ENCODE measurements around the gene MGAT3.
"Not testable (repeated sequence)": the region's sequence is repeated elsewhere in the genome, so short reads cannot be mapped to it uniquely, and the experiment has no call there.

The MGAT3 gene

GRCh38 chr22:39409516-39410029 lies 47.2 kb upstream of the MGAT3 start:
- no peak overlapping the region for H2AFZ ChIP-seq (ENCODE audit: low read depth, low read length)
- peaks cover 46% of the 10 kb centered on the region for H4K20me1 ChIP-seq (ENCODE audit: insufficient read depth, low read length)
- peaks cover 35% of the 10 kb centered on the region for H3K4me1 ChIP-seq (ENCODE audit: insufficient read depth, low read length)
- H3K27ac ChIP-seq (ENCODE audit: low read length), result no peak overlapping the region
- DNase-seq, result no peak
- ATAC-seq (ENCODE audit: insufficient read depth, low read depth), result no peak
- no peak overlapping the region for H3K4me2 ChIP-seq (ENCODE audit: insufficient read depth, low read length)
- peaks cover 10% of the 10 kb centered on the region for H3K36me3 ChIP-seq (ENCODE audit: insufficient read depth, low read length)
- H3K9me3 ChIP-seq (ENCODE audit: insufficient read depth, low read length, severe bottlenecking), result no peaks in the 10 kb centered on the region
- H3K27me3 ChIP-seq (ENCODE audit: insufficient read depth, low read length, poor library complexity), result no peaks in the 10 kb centered on the region
- peaks cover 49% of the 10 kb centered on the region for H3K79me2 ChIP-seq (ENCODE audit: insufficient read depth, low read length)
- H3K9ac ChIP-seq (ENCODE audit: low read depth, low read length), result no peak overlapping the region
- TF ChIP-seq, protein P1, sequence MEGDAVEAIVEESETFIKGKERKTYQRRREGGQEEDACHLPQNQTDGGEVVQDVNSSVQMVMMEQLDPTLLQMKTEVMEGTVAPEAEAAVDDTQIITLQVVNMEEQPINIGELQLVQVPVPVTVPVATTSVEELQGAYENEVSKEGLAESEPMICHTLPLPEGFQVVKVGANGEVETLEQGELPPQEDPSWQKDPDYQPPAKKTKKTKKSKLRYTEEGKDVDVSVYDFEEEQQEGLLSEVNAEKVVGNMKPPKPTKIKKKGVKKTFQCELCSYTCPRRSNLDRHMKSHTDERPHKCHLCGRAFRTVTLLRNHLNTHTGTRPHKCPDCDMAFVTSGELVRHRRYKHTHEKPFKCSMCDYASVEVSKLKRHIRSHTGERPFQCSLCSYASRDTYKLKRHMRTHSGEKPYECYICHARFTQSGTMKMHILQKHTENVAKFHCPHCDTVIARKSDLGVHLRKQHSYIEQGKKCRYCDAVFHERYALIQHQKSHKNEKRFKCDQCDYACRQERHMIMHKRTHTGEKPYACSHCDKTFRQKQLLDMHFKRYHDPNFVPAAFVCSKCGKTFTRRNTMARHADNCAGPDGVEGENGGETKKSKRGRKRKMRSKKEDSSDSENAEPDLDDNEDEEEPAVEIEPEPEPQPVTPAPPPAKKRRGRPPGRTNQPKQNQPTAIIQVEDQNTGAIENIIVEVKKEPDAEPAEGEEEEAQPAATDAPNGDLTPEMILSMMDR (IDR thresholded peaks at IDR 0.05; ENCODE audit: borderline replicate concordance, extremely low read depth, low read length, poor library complexity, severe bottlenecking), result no peak
- TF ChIP-seq EZH2 (IDR thresholded peaks at IDR 0.05; ENCODE audit: borderline replicate concordance, low read depth, low read length, severe bottlenecking), result no peak
- H3K4me3 ChIP-seq (ENCODE audit: low read depth in 1 of 2, low read length in 2 of 2), result no peak overlapping the region

GRCh38 chr22:39410264-39410663 lies 46.5 kb upstream of the MGAT3 start:
- no peak for DNase-seq
- H4K20me1 ChIP-seq (ENCODE audit: insufficient read depth, low read length), result peaks cover 48% of the 10 kb centered on the region
- H3K9me3 ChIP-seq (ENCODE audit: insufficient read depth, low read length, severe bottlenecking), result no peaks in the 10 kb centered on the region
- peaks cover 35% of the 10 kb centered on the region for H3K4me1 ChIP-seq (ENCODE audit: insufficient read depth, low read length)
- H3K27me3 ChIP-seq (ENCODE audit: insufficient read depth, low read length, poor library complexity), result no peaks in the 10 kb centered on the region
- H3K27ac ChIP-seq (ENCODE audit: low read length), result no peak overlapping the region
- H2AFZ ChIP-seq (ENCODE audit: low read depth, low read length), result no peak overlapping the region
- no peak for ATAC-seq (ENCODE audit: insufficient read depth, low read depth)
- peaks cover 16% of the 10 kb centered on the region for H3K36me3 ChIP-seq (ENCODE audit: insufficient read depth, low read length)
- H3K79me2 ChIP-seq (ENCODE audit: insufficient read depth, low read length), result peaks cover 45% of the 10 kb centered on the region
- TF ChIP-seq, protein P1 (IDR thresholded peaks at IDR 0.05; ENCODE audit: borderline replicate concordance, extremely low read depth, low read length, poor library complexity, severe bottlenecking), result no peak
- TF ChIP-seq EZH2 (IDR thresholded peaks at IDR 0.05; ENCODE audit: borderline replicate concordance, low read depth, low read length, severe bottlenecking), result no peak
- no peak overlapping the region for H3K4me2 ChIP-seq (ENCODE audit: insufficient read depth, low read length)
- H3K4me3 ChIP-seq (ENCODE audit: low read depth in 1 of 2, low read length in 2 of 2), result no peak overlapping the region
- H3K9ac ChIP-seq (ENCODE audit: low read depth, low read length), result no peak overlapping the region

GRCh38 chr22:39411828-39412365 lies 44.9 kb upstream of the MGAT3 start:
- not testable (repeated sequence) for H3K27me3 ChIP-seq (ENCODE audit: insufficient read depth, low read length, poor library complexity); DNase-seq; ATAC-seq (ENCODE audit: insufficient read depth, low read depth); H3K9me3 ChIP-seq (ENCODE audit: insufficient read depth, low read length, severe bottlenecking); H2AFZ ChIP-seq (ENCODE audit: low read depth, low read length); H3K4me3 ChIP-seq (ENCODE audit: low read depth in 1 of 2, low read length in 2 of 2)
- peak overlapping the region; percentile 37 for H3K4me2 ChIP-seq (ENCODE audit: insufficient read depth, low read length)
- H3K36me3 ChIP-seq (ENCODE audit: insufficient read depth, low read length), result peaks cover 27% of the 10 kb centered on the region
- H3K9ac ChIP-seq (ENCODE audit: low read depth, low read length), result 0 out of 2 replicates have a peak overlapping the region, but pooled peaks have one; percentile 0
- peaks cover 35% of the 10 kb centered on the region for H3K4me1 ChIP-seq (ENCODE audit: insufficient read depth, low read length)
- peaks cover 36% of the 10 kb centered on the region for H3K79me2 ChIP-seq (ENCODE audit: insufficient read depth, low read length)
- H4K20me1 ChIP-seq (ENCODE audit: insufficient read depth, low read length), result peaks cover 48% of the 10 kb centered on the region
- peak overlapping the region; percentile 44 for H3K27ac ChIP-seq (ENCODE audit: low read length)

GRCh38 chr22:39413204-39413603 lies 43.6 kb upstream of the MGAT3 start:
- peaks cover 37% of the 10 kb centered on the region for H3K36me3 ChIP-seq (ENCODE audit: insufficient read depth, low read length)
- not testable (repeated sequence) for H3K9ac ChIP-seq (ENCODE audit: low read depth, low read length); H3K9me3 ChIP-seq (ENCODE audit: insufficient read depth, low read length, severe bottlenecking); H3K27me3 ChIP-seq (ENCODE audit: insufficient read depth, low read length, poor library complexity); H3K27ac ChIP-seq (ENCODE audit: low read length); H2AFZ ChIP-seq (ENCODE audit: low read depth, low read length); ATAC-seq (ENCODE audit: insufficient read depth, low read depth); H3K4me3 ChIP-seq (ENCODE audit: low read depth in 1 of 2, low read length in 2 of 2); DNase-seq
- H4K20me1 ChIP-seq (ENCODE audit: insufficient read depth, low read length), result peaks cover 48% of the 10 kb centered on the region
- H3K4me2 ChIP-seq (ENCODE audit: insufficient read depth, low read length), result peak overlapping the region; percentile 34; the same call in 1 of the 2 replicates
- peaks cover 35% of the 10 kb centered on the region for H3K4me1 ChIP-seq (ENCODE audit: insufficient read depth, low read length)
- H3K79me2 ChIP-seq (ENCODE audit: insufficient read depth, low read length), result peaks cover 25% of the 10 kb centered on the region

All from DND-41 (cell line).